GM18909 (cell line): Measurements from ENCODE around the gene TMEM82.

Experiments
- ATAC-seq: cut with Tn5 transposase; IDR thresholded peaks from one replicate; pipeline ENCODE4 v1.9.1; 2021; ENCODE audit warnings: mild to moderate bottlenecking; ENCODE audit not compliant: unreplicated experiment, poor library complexity

Gene TMEM82

GRCh38 chr1:15719381-15720120, 22.7 kb upstream of the TMEM82 start:
- no peak for ATAC-seq

GRCh38 chr1:15720861-15721260, 21.4 kb upstream of the TMEM82 start:
- ATAC-seq, result no peak

GRCh38 chr1:15722411-15722810, 19.9 kb upstream of the TMEM82 start:
- no peak for ATAC-seq

- no peak for ATAC-seq
Observed at GRCh38 chr1:15722836-15723532, 19.3 kb upstream of the TMEM82 start.

- no peak for ATAC-seq
Observed at GRCh38 chr1:15723631-15724246, 18.6 kb upstream of the TMEM82 start.

GRCh38 chr1:15724949-15725880, 17.1 kb upstream of the TMEM82 start:
- no peak for ATAC-seq

GRCh38 chr1:15726508-15726907, 15.8 kb upstream of the TMEM82 start:
- no peak for ATAC-seq

GRCh38 chr1:15727021-15727420, 15.3 kb upstream of the TMEM82 start:
- no peak for ATAC-seq

- ATAC-seq, result no peak
Observed at GRCh38 chr1:15727424-15727823, 14.9 kb upstream of the TMEM82 start.

- no peak for ATAC-seq
Observed at GRCh38 chr1:15727866-15728534, 14.3 kb upstream of the TMEM82 start.

GRCh38 chr1:15728937-15729657, 13.2 kb upstream of the TMEM82 start:
- ATAC-seq, result no peak

GRCh38 chr1:15730423-15730822, 11.9 kb upstream of the TMEM82 start:
- ATAC-seq, result no peak

GRCh38 chr1:15730936-15731335, 11.4 kb upstream of the TMEM82 start:
- ATAC-seq, result no peak

GRCh38 chr1:15731735-15732685, 10.3 kb upstream of the TMEM82 start:
- ATAC-seq, result no peak

- ATAC-seq, result no peak
Observed at GRCh38 chr1:15732686-15733081, 9.6 kb upstream of the TMEM82 start.

GRCh38 chr1:15733218-15733725, 9.0 kb upstream of the TMEM82 start:
- ATAC-seq, result no peak

- ATAC-seq, result no peak
Observed at GRCh38 chr1:15733726-15734226, 8.5 kb upstream of the TMEM82 start.

GRCh38 chr1:15734296-15734695, 8.0 kb upstream of the TMEM82 start:
- no peak for ATAC-seq
